HepG2 (cell line): ENCODE data around the gene UBE2I. TPM values are rescaled to one million over a fixed set of nuclear protein-coding genes. Genes with fewer than 3 reads are reported as not detected.

Source experiments
- ARNT2 ChIP-seq: sonication (generic); formaldehyde crosslinking; IDR thresholded peaks from 2 replicates; pipeline ENCODE4 v1.8.0; 2022; ENCODE audit warnings: mild to moderate bottlenecking, low read depth, missing genetic modification reagents, moderate library complexity
- BHLHE40 ChIP-seq: IDR thresholded peaks from 2 replicates; pipeline ENCODE4 v1.6.1; 2011; ENCODE audit warnings: low read length, improper control_type of control experiment
- CHCHD3 ChIP-seq: sonication (generic); formaldehyde crosslinking; IDR thresholded peaks from 2 replicates; pipeline ENCODE4 v1.8.0; 2022; ENCODE audit warnings: mild to moderate bottlenecking, missing genetic modification reagents, moderate library complexity
- FOXK1 ChIP-seq: sonication (generic); formaldehyde crosslinking; IDR thresholded peaks from 2 replicates; pipeline ENCODE4 v1.4.0; 2020; ENCODE audit warnings: low read depth, missing genetic modification reagents, borderline replicate concordance
- HOXA9 ChIP-seq: sonication (generic); formaldehyde crosslinking; IDR thresholded peaks from 2 replicates; pipeline ENCODE4 v1.8.1; 2022; ENCODE audit warnings: missing genetic modification reagents, mild to moderate bottlenecking, moderate library complexity, borderline replicate concordance
- KAT8 ChIP-seq: IDR thresholded peaks from 2 replicates; pipeline ENCODE4 v1.6.1; 2016; ENCODE audit warnings: missing genetic modification reagents, missing compliant biosample characterization
- NBN ChIP-seq: fragments of 450-650 bp; conservative IDR thresholded peaks from 2 replicates; pipeline ENCODE4 v1.6.1; 2017
- NR1H2 ChIP-seq: sonication (generic); formaldehyde crosslinking; IDR thresholded peaks from 2 replicates; pipeline ENCODE4 v1.8.1; 2022; ENCODE audit warnings: low read depth, missing genetic modification reagents, borderline replicate concordance
- SIX1 ChIP-seq: sonication (generic); formaldehyde crosslinking; IDR thresholded peaks from 2 replicates; pipeline ENCODE4 v1.4.0; 2020; ENCODE audit warnings: missing genetic modification reagents, borderline replicate concordance
- TEAD3 ChIP-seq: optimal IDR thresholded peaks from 2 replicates; pipeline ENCODE3; 2016; ENCODE audit warnings: borderline replicate concordance
- TP53 ChIP-seq: sonication (generic); formaldehyde crosslinking; conservative IDR thresholded peaks from 2 replicates; pipeline ENCODE4 v1.4.0; 2020; ENCODE audit warnings: missing genetic modification reagents
- ZEB1 ChIP-seq: IDR thresholded peaks from 2 replicates; pipeline ENCODE4 v1.6.1; 2012; ENCODE audit warnings: mild to moderate bottlenecking, low read depth, inconsistent platforms; ENCODE audit not compliant: insufficient replicate concordance
- ZNF333 ChIP-seq: sonication (generic); formaldehyde crosslinking; IDR thresholded peaks from 2 replicates; pipeline ENCODE4 v1.4.0; 2020; ENCODE audit warnings: mild to moderate bottlenecking, missing genetic modification reagents, borderline replicate concordance
- ZNF615 ChIP-seq: sonication (generic); formaldehyde crosslinking; IDR thresholded peaks from 2 replicates; pipeline ENCODE4 v1.5.0; 2020; ENCODE audit warnings: mild to moderate bottlenecking, missing genetic modification reagents, borderline replicate concordance
- ZNF644 ChIP-seq: IDR thresholded peaks from 2 replicates; pipeline ENCODE4 v1.6.1; 2016; ENCODE audit warnings: low read depth
- ZNF747 ChIP-seq: sonication (generic); formaldehyde crosslinking; IDR thresholded peaks from 2 replicates; pipeline ENCODE4 v1.8.1; 2023; ENCODE audit warnings: missing genetic modification reagents, mild to moderate bottlenecking, borderline replicate concordance
- ZNF792 ChIP-seq: IDR thresholded peaks from 2 replicates; pipeline ENCODE4 v1.6.1; 2016
- polyA plus RNA-seq, 8 experiments: library from polyadenylated mRNA; depleted of rRNA in 3 of 8; stranded (reverse) in 7 of 8; unstranded in 1 of 8; fragments of >200 nt; fragmentation: Illumina TruSeq in 4 of 8; extraction: Trizol in 4 of 8; gene quantifications; 2 replicates each; pipeline versions ENCODE4 v1.2.1 to v1.2.3, GENCODE V29; 2011 to 2016; ENCODE audit warnings: low read depth in 4 of 8, missing spikeins in 1 of 8, mixed read lengths in 1 of 8; ENCODE audit not compliant: insufficient read depth in 1 of 8
- total RNA-seq, 5 experiments: library from RNA; depleted of rRNA; stranded (reverse); fragments of >200 nt; fragmentation: Illumina TruSeq; extraction: Trizol; gene quantifications; 2 replicates each; pipeline ENCODE4 v1.2.3, GENCODE V29; 2016; ENCODE audit warnings: low read depth in 1 of 5
- TF ChIP-seq, protein P1 (sequence below): sonication (generic); formaldehyde crosslinking; IDR thresholded peaks from 2 replicates; pipeline ENCODE4 v1.8.1; 2023; ENCODE audit warnings: mild to moderate bottlenecking, missing genetic modification reagents, borderline replicate concordance
- TF ChIP-seq, protein P2 (sequence below): sonication (generic); formaldehyde crosslinking; IDR thresholded peaks from 2 replicates; pipeline ENCODE4 v1.4.0; 2020; ENCODE audit warnings: low read depth, missing genetic modification reagents
- TF ChIP-seq, protein P3 (sequence below): sonication (generic); formaldehyde crosslinking; IDR thresholded peaks from 2 replicates; pipeline ENCODE4 v1.4.0; 2020; ENCODE audit warnings: mild to moderate bottlenecking, missing genetic modification reagents
- TF ChIP-seq, protein P4 (sequence below): IDR thresholded peaks from 2 replicates; pipeline ENCODE4 v1.6.1; 2016; ENCODE audit warnings: missing biosample characterization, missing genetic modification reagents, low read depth
- TF ChIP-seq, protein P5 (sequence below): sonication (generic); formaldehyde crosslinking; IDR thresholded peaks from 2 replicates; pipeline ENCODE4 v1.5.1; 2020; ENCODE audit warnings: mild to moderate bottlenecking, missing genetic modification reagents

Gene UBE2I
- total and polyA plus RNA-seq, 2 of the 13 experiments (the other 11 are each of a cell fraction or from before 2014, with no cell fraction given): 75.8 to 98.9 TPM

DNA sequence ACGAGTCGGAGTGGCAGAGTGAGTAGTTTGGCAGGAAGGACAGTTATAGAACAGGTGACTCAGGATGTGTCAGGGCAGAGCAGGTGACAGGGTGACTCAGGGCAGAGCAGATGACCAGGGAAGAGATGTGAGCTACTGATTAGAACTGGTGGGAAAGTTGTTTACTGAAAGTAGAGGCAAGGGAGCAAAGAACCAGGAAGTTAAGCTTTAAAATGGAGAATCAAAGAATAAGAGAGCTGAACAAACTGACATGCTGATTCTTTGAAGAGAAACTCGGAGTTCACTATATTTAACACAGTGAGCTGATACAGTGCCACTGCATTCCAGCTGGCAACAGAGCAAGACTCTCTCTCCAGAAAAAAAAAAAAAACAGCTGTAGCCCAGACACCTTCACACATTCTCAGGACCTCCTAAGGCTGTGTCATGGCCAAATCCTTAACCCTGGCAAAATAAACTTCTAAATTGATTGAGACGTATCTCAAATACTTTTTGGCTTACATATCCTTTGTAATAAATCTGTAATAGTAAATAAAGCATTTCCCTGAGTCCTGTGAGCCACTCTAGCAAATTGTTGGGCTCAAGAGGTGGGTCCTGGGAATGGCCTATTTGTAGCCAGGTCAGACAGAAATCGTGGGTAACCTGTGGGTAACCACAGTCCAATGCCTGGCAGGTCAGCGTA, 12.3 kb upstream of the UBE2I start (continued):
- TF ChIP-seq ARNT2: no peak
- no peak for TF ChIP-seq ZNF792 (CRISPR knock-in tag)
- peak; percentile 62 for TF ChIP-seq ZEB1
- peak; percentile 31 for TF ChIP-seq TEAD3 (CRISPR knock-in tag)
- TF ChIP-seq BHLHE40: 0 out of 2 replicates have a peak, but pooled peaks have one; percentile 32
- TF ChIP-seq, protein P1, sequence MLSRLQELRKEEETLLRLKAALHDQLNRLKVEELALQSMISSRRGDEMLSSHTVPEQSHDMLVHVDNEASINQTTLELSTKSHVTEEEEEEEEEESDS (CRISPR knock-in tag): no peak
- no peak for TF ChIP-seq HOXA9
- no peak for TF ChIP-seq ZNF644 (CRISPR knock-in tag)
- TF ChIP-seq SIX1 (CRISPR knock-in tag): peak; percentile 18; the same call in 1 of the 2 replicates
- no peak for TF ChIP-seq NR1H2 (CRISPR knock-in tag)
- TF ChIP-seq, protein P2, sequence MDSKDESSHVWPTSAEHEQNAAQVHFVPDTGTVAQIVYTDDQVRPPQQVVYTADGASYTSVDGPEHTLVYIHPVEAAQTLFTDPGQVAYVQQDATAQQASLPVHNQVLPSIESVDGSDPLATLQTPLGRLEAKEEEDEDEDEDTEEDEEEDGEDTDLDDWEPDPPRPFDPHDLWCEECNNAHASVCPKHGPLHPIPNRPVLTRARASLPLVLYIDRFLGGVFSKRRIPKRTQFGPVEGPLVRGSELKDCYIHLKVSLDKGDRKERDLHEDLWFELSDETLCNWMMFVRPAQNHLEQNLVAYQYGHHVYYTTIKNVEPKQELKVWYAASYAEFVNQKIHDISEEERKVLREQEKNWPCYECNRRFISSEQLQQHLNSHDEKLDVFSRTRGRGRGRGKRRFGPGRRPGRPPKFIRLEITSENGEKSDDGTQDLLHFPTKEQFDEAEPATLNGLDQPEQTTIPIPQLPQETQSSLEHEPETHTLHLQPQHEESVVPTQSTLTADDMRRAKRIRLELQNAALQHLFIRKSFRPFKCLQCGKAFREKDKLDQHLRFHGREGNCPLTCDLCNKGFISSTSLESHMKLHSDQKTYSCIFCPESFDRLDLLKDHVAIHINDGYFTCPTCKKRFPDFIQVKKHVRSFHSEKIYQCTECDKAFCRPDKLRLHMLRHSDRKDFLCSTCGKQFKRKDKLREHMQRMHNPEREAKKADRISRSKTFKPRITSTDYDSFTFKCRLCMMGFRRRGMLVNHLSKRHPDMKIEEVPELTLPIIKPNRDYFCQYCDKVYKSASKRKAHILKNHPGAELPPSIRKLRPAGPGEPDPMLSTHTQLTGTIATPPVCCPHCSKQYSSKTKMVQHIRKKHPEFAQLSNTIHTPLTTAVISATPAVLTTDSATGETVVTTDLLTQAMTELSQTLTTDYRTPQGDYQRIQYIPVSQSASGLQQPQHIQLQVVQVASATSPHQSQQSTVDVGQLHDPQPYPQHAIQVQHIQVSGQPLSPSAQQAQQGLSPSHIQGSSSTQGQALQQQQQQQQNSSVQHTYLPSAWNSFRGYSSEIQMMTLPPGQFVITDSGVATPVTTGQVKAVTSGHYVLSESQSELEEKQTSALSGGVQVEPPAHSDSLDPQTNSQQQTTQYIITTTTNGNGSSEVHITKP: no peak
- TF ChIP-seq, protein P3, sequence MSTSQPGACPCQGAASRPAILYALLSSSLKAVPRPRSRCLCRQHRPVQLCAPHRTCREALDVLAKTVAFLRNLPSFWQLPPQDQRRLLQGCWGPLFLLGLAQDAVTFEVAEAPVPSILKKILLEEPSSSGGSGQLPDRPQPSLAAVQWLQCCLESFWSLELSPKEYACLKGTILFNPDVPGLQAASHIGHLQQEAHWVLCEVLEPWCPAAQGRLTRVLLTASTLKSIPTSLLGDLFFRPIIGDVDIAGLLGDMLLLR (CRISPR knock-in tag): no peak
- no peak for TF ChIP-seq ZNF615 (CRISPR knock-in tag)
- 0 out of 2 replicates have a peak, but pooled peaks have one; percentile 36 for TF ChIP-seq FOXK1
- TF ChIP-seq KAT8 (CRISPR knock-in tag): 0 out of 2 replicates have a peak, but pooled peaks have one; percentile 21
- no peak for TF ChIP-seq NBN
- no peak for TF ChIP-seq CHCHD3
- TF ChIP-seq TP53: no peak
- TF ChIP-seq ZNF747 (CRISPR knock-in tag): no peak
- TF ChIP-seq, protein P4, sequence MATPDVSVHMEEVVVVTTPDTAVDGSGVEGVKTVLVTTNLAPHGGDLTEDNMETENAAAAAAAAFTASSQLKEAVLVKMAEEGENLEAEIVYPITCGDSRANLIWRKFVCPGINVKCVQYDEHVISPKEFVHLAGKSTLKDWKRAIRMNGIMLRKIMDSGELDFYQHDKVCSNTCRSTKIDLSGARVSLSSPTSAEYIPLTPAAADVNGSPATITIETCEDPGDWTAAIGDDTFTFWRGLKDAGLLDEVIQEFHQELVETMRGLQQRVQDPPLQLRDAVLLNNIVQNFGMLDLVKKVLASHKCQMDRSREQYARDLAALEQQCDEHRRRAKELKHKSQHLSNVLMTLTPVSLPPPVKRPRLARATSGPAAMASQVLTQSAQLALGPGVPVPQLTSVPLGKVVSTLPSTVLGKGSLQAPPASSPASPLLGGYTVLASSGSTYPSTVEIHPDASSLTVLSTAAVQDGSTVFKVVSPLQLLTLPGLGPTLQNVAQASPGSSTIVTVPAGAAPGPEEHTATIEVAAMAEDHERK (CRISPR knock-in tag): no peak
- TF ChIP-seq ZNF333: no peak
- TF ChIP-seq, protein P5, sequence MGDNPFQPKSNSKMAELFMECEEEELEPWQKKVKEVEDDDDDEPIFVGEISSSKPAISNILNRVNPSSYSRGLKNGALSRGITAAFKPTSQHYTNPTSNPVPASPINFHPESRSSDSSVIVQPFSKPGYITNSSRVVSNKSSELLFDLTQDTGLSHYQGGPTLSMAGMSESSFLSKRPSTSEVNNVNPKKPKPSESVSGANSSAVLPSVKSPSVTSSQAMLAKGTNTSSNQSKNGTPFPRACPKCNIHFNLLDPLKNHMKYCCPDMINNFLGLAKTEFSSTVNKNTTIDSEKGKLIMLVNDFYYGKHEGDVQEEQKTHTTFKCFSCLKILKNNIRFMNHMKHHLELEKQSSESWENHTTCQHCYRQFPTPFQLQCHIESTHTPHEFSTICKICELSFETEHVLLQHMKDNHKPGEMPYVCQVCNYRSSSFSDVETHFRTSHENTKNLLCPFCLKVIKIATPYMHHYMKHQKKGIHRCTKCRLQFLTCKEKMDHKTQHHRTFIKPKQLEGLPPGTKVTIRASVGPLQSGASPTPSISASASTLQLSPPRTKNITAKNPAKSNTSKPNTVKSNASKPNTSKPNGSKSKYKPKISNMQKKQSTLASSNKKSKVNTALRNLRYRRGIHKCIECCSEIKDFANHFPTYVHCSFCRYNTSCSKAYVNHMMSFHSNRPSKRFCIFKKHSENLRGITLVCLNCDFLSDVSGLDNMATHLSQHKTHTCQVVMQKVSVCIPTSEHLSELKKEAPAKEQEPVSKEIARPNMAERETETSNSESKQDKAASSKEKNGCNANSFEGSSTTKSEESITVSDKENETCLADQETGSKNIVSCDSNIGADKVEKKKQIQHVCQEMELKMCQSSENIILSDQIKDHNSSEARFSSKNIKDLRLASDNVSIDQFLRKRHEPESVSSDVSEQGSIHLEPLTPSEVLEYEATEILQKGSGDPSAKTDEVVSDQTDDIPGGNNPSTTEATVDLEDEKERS (CRISPR knock-in tag): no peak
